CD4-positive, alpha-beta T cell treated with Interleukin-6 at 100 ng/mL for 8 hours (primary cell): ENCODE results near the gene SARS2.
"Not testable (repeated sequence)": the region's sequence is repeated elsewhere in the genome, so short reads cannot be mapped to it uniquely, and the experiment has no call there.

ENCODE experiments used
- DNase-seq: peaks from one replicate; pipeline ENCODE4 v3.0.0-alpha.2; 2020; ENCODE audit warnings: mixed read lengths, low spot score

The SARS2 gene

GRCh38 chr19:38892841-38893240 lies 37.7 kb downstream of the SARS2 start:
- DNase-seq: no peak

- DNase-seq: no peak
These were observed 38.8 kb downstream of the SARS2 start for GRCh38 chr19:38891771-38892170.

GRCh38 chr19:38890686-38891085 lies 39.9 kb downstream of the SARS2 start:
- DNase-seq: no peak

- no peak for DNase-seq
These were observed 40.8 kb downstream of the SARS2 start for GRCh38 chr19:38889803-38890202.

- DNase-seq: no peak
These were observed 41.7 kb downstream of the SARS2 start for GRCh38 chr19:38888876-38889275.

GRCh38 chr19:38884691-38885090 lies 45.9 kb downstream of the SARS2 start:
- DNase-seq: not testable (repeated sequence)

- no peak for DNase-seq
These were observed 47.3 kb downstream of the SARS2 start for GRCh38 chr19:38883286-38883685.

GRCh38 chr19:38880882-38881609 lies 49.5 kb downstream of the SARS2 start:
- no peak for DNase-seq

GRCh38 chr19:38880076-38880881 lies 50.3 kb downstream of the SARS2 start:
- no peak for DNase-seq

- DNase-seq: no peak
These were observed 51.2 kb downstream of the SARS2 start for GRCh38 chr19:38879400-38879751.

- DNase-seq: no peak
These were observed 51.8 kb downstream of the SARS2 start for GRCh38 chr19:38878575-38879399.

- DNase-seq: peak; percentile 82
These were observed 52.6 kb downstream of the SARS2 start, which contains the start of gene RINL for GRCh38 chr19:38877781-38878574. RINL (minus strand) TSS chr19:38878275; CDS start chr19:38876742, 1,533 bp downstream.

- DNase-seq: no peak
These were observed 54.7 kb downstream of the SARS2 start for GRCh38 chr19:38875656-38876395.

- not testable (repeated sequence) for DNase-seq
These were observed 57.2 kb downstream of the SARS2 start for GRCh38 chr19:38873400-38873799.

- DNase-seq: no peak
These were observed 60.0 kb downstream of the SARS2 start for GRCh38 chr19:38870612-38871011.

- peak; percentile 95 for DNase-seq
These were observed 60.5 kb downstream of the SARS2 start for GRCh38 chr19:38869836-38870607.

- DNase-seq: peak; percentile 34
These were observed 61.3 kb downstream of the SARS2 start for GRCh38 chr19:38869160-38869835.

GRCh38 chr19:38868551-38868950 lies 62.0 kb downstream of the SARS2 start:
- DNase-seq: no peak

GRCh38 chr19:38867171-38867780 lies 63.3 kb downstream of the SARS2 start:
- DNase-seq: no peak
